Measurements from ENCODE around the gene KRT6B. TPM values are rescaled to one million over a fixed set of nuclear protein-coding genes. Genes with fewer than 3 reads are reported as not detected.
"Not testable (repeated sequence)": the region's sequence is repeated elsewhere in the genome, so short reads cannot be mapped to it uniquely, and the experiment has no call there.

The KRT6B gene
- total RNA-seq (2021): not detected in 2 replicates
- not detected for Bru-seq, nascent RNA
- BruChase-seq, experiment 1, labeled RNA remaining after a 2-hour chase: not detected
- not detected for BruChase-seq, experiment 2, labeled RNA remaining after a 6-hour chase
- long read RNA-seq: 0 reads

DNA sequence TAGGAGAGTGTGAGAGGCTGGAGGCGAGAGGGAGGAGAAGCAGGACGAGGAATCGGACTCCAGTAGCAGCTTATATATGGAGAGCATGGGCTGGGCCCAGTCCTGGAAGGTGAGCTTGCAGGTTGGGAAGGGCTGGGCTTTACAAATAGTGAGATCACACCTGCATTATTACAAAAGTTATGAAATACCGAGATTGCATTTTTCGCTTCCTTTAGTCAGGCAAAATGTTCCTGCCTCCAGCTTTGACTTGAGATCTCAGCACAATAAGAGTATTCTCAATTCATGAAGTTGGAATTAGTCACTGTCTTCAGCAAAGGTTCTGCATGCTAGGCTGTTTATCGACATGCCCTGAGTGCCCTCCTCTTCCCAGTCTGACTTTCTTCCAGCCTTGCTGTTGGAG is at the start of gene KRT6B:
KRT6B (minus strand) TSS at position 46 of the 400 bp plus-strand sequence. CDS start 68 bp downstream, outside the sequence.
- POLR2A ChIA-PET (ENCODE audit: low non-redundant PET): no interaction called here
- Histone ChIP-seq H3K4me3 (ENCODE audit: low read depth, low read length, poor library complexity, severe bottlenecking) (no peak within 1 kb of the TSS), H3K4me1 (ENCODE audit: insufficient read depth, low read length, poor library complexity, severe bottlenecking) (no peaks in the 10 kb centered on the region), H3K27ac (ENCODE audit: low read depth, low read length, poor library complexity, severe bottlenecking) (no peak within 1 kb of the TSS), H3K9me3 (ENCODE audit: low read depth, low read length, poor library complexity, severe bottlenecking) (no peaks in the 10 kb centered on the region), H3K27me3 (replicated peaks; ENCODE audit: insufficient read depth, low read depth, low read length, poor library complexity) (peaks cover 13% of the 10 kb centered on the region), H3K36me3 (ENCODE audit: insufficient read depth, low read length, poor library complexity, severe bottlenecking) (no peaks in the 10 kb centered on the region)
- TF ChIP-seq, protein P1, sequence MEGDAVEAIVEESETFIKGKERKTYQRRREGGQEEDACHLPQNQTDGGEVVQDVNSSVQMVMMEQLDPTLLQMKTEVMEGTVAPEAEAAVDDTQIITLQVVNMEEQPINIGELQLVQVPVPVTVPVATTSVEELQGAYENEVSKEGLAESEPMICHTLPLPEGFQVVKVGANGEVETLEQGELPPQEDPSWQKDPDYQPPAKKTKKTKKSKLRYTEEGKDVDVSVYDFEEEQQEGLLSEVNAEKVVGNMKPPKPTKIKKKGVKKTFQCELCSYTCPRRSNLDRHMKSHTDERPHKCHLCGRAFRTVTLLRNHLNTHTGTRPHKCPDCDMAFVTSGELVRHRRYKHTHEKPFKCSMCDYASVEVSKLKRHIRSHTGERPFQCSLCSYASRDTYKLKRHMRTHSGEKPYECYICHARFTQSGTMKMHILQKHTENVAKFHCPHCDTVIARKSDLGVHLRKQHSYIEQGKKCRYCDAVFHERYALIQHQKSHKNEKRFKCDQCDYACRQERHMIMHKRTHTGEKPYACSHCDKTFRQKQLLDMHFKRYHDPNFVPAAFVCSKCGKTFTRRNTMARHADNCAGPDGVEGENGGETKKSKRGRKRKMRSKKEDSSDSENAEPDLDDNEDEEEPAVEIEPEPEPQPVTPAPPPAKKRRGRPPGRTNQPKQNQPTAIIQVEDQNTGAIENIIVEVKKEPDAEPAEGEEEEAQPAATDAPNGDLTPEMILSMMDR (conservative IDR thresholded peaks at IDR 0.05; ENCODE audit: low read depth, low read length): no peak
- TF ChIP-seq EZH2 (IDR thresholded peaks at IDR 0.05; ENCODE audit: borderline replicate concordance, low read depth, low read length, poor library complexity, severe bottlenecking): no peak
- intact Hi-C loops (cut with micrococcal nuclease; ENCODE audit: unreplicated experiment): no loop called here
- CTCF ChIA-PET: no interaction called here
- DNase-seq (ENCODE audit: low spot score): no peak
- BruUV-seq (replicated peaks): no TSS peak

DNA sequence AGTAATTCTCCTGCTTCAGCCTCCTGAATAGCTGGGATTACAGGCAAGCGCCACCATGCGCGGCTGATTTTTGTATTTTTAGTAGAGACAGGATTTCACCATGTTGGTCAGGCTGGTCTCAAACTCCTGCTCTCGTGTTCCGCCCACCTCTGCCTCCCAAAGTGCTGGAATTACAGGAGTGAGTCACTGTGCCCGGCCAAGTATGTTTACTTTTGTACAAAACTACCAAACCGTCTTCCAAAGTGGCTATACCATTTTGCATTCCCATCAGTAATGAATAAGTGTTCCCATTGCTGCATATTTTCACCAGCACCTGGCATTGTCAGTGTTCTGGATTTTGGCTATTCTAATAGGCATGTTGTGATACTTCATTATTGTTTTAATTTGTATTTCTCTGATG is 49.5 kb upstream of the KRT6B start:
- BruUV-seq (replicated peaks): no TSS peak
- TF ChIP-seq, protein P1 (conservative IDR thresholded peaks at IDR 0.05; ENCODE audit: low read depth, low read length): no peak
- TF ChIP-seq EZH2 (IDR thresholded peaks at IDR 0.05; ENCODE audit: borderline replicate concordance, low read depth, low read length, poor library complexity, severe bottlenecking): no peak
- H3K4me1 ChIP-seq (ENCODE audit: insufficient read depth, low read length, poor library complexity, severe bottlenecking): peaks cover 4% of the 10 kb centered on the region
- no peaks in the 10 kb centered on the region for H3K9me3 ChIP-seq (ENCODE audit: low read depth, low read length, poor library complexity, severe bottlenecking)
- POLR2A ChIA-PET (ENCODE audit: low non-redundant PET): no interaction called here
- H3K4me3 ChIP-seq (ENCODE audit: low read depth, low read length, poor library complexity, severe bottlenecking): no peak overlapping the region
- intact Hi-C loops (cut with micrococcal nuclease; ENCODE audit: unreplicated experiment): no loop called here
- H3K27me3 ChIP-seq (replicated peaks; ENCODE audit: insufficient read depth, low read depth, low read length, poor library complexity): peaks cover 4% of the 10 kb centered on the region
- CTCF ChIA-PET: no interaction called here
- no peak for DNase-seq (ENCODE audit: low spot score)
- no peak overlapping the region for H3K27ac ChIP-seq (ENCODE audit: low read depth, low read length, poor library complexity, severe bottlenecking)
- no peaks in the 10 kb centered on the region for H3K36me3 ChIP-seq (ENCODE audit: insufficient read depth, low read length, poor library complexity, severe bottlenecking)

DNA sequence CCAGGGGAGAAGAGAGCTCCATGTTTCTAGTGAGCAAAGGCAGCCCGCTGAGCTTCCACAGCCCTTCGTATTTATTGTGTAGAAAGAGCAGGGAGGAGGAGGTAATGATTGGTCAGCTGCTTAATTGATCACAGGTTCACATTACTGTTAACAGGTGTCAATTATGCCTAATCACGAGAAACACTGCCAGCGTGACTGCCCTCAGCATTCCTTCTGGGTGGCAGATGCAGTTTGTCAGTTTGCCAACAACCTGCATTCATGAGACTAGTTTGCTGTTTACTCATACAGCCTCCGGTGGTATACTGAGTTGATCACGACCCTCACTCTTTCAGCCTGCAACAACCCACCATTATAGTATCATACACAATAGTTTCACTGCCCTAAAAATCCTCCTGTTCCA is 48.6 kb upstream of the KRT6B start:
- DNase-seq (ENCODE audit: low spot score); H3K9me3 ChIP-seq (ENCODE audit: low read depth, low read length, poor library complexity, severe bottlenecking); CTCF ChIA-PET; H3K27ac ChIP-seq (ENCODE audit: low read depth, low read length, poor library complexity, severe bottlenecking); H3K4me3 ChIP-seq (ENCODE audit: low read depth, low read length, poor library complexity, severe bottlenecking); H3K36me3 ChIP-seq (ENCODE audit: insufficient read depth, low read length, poor library complexity, severe bottlenecking); intact Hi-C loops (cut with micrococcal nuclease; ENCODE audit: unreplicated experiment); BruUV-seq (replicated peaks); POLR2A ChIA-PET (ENCODE audit: low non-redundant PET); H3K27me3 ChIP-seq (replicated peaks; ENCODE audit: insufficient read depth, low read depth, low read length, poor library complexity): not testable (repeated sequence)
- H3K4me1 ChIP-seq (ENCODE audit: insufficient read depth, low read length, poor library complexity, severe bottlenecking): peaks cover 12% of the 10 kb centered on the region
